Lower lobe of right lung (tissue), 2 donors: ENCODE data around the gene PARP1. TPM values are rescaled to one million over a fixed set of nuclear protein-coding genes. Genes with fewer than 3 reads are reported as not detected.
"Not testable (repeated sequence)": the region's sequence is repeated elsewhere in the genome, so short reads cannot be mapped to it uniquely, and the experiment has no call there.

ENCODE experiments used
- ATAC-seq, 2 donors: fragments of 200-7000 bp; cut with Tn5 transposase; one replicate each; pipeline ENCODE4 v1.9.1; 2020 to 2022; ENCODE audit warnings: mild to moderate bottlenecking in 2 of 2, moderate library complexity in 2 of 2
- DNase-seq: peaks from one replicate; pipeline ENCODE4 v3.0.0-alpha.2; 2020
- H3K27ac ChIP-seq: fragments of 200-600 bp; one replicate; pipeline ENCODE4 v1.8.0; 2022
- H3K27me3 ChIP-seq: fragments of 200-600 bp; one replicate; pipeline ENCODE4 v1.8.0; 2022; ENCODE audit warnings: low read depth
- H3K36me3 ChIP-seq: fragments of 200-600 bp; one replicate; pipeline ENCODE4 v1.8.0; 2022; ENCODE audit warnings: mild to moderate bottlenecking
- H3K4me1 ChIP-seq: fragments of 200-600 bp; one replicate; pipeline ENCODE4 v1.8.0; 2022
- H3K4me3 ChIP-seq: fragments of 200-600 bp; one replicate; pipeline ENCODE4 v1.8.0; 2022; ENCODE audit warnings: mild to moderate bottlenecking
- H3K9me3 ChIP-seq: fragments of 200-600 bp; one replicate; pipeline ENCODE4 v1.8.0; 2022
- CTCF ChIP-seq: fragments of 200-600 bp; IDR thresholded peaks from one replicate; pipeline ENCODE4 v1.8.0; 2022; ENCODE audit warnings: antibody characterized with exemption, mild to moderate bottlenecking
- intact Hi-C: fragments of 100-400 bp; cut with DNase I; formaldehyde crosslinking; loops from one replicate; pipeline ENCODE4 v1.11.0; 2022
- total RNA-seq: library from RNA; stranded (reverse); fragmentation: NEBNext Ultra II Directional; extraction: Animal tissue kit (Norgen Biotek cat#: 25700); gene quantifications from one replicate; pipeline ENCODE4 v1.2.1, GENCODE V29; 2021
- donor health status: DM: no; HTN: yes; CAD: no; lungs with severe emphysema.

PARP1 gene
- total RNA-seq, 1 donor from 2014 or later: 59.2 TPM

GRCh38 chr1:226436855-226437491 lies 29.1 kb upstream of the PARP1 start:
- intact Hi-C loops: no loop called here

GRCh38 chr1:226436472-226436854 lies 28.6 kb upstream of the PARP1 start:
- DNase-seq: no peak
- no peak overlapping the region for H3K4me3 ChIP-seq

More at GRCh38 chr1:226436855-226437491, 29.1 kb upstream of the PARP1 start:
- no peak for TF ChIP-seq CTCF
- Histone ChIP-seq H3K36me3 (no peaks in the 10 kb centered on the region), H3K4me3 (no peak overlapping the region), H3K4me1 (no peaks in the 10 kb centered on the region), H3K9me3 (no peaks in the 10 kb centered on the region), H3K27ac (no peak overlapping the region), H3K27me3 (no peaks in the 10 kb centered on the region)
- ATAC-seq (no peak), DNase-seq (no peak)

GRCh38 chr1:226433341-226433720 lies 25.4 kb upstream of the PARP1 start:
- Histone ChIP-seq H3K4me1 (no peaks in the 10 kb centered on the region), H3K4me3 (no peak overlapping the region), H3K27ac (no peak overlapping the region), H3K9me3 (no peaks in the 10 kb centered on the region), H3K36me3 (no peaks in the 10 kb centered on the region), H3K27me3 (no peaks in the 10 kb centered on the region)
- ATAC-seq: no peak
- no peak for DNase-seq
- intact Hi-C loops: no loop called here
- no peak for TF ChIP-seq CTCF

More at GRCh38 chr1:226436472-226436854, 28.6 kb upstream of the PARP1 start:
- ATAC-seq: no peak
- H3K9me3 ChIP-seq: no peaks in the 10 kb centered on the region
- no peaks in the 10 kb centered on the region for H3K4me1 ChIP-seq
- H3K27me3 ChIP-seq: no peaks in the 10 kb centered on the region
- H3K36me3 ChIP-seq: no peaks in the 10 kb centered on the region
- H3K27ac ChIP-seq: no peak overlapping the region
- TF ChIP-seq CTCF: no peak
- intact Hi-C loops: no loop called here

GRCh38 chr1:226432586-226433340 lies 24.9 kb upstream of the PARP1 start:
- intact Hi-C loops: no loop called here
- Histone ChIP-seq H3K9me3 (no peaks in the 10 kb centered on the region), H3K4me3 (no peak overlapping the region), H3K27ac (no peak overlapping the region), H3K36me3 (no peaks in the 10 kb centered on the region), H3K4me1 (no peaks in the 10 kb centered on the region), H3K27me3 (no peaks in the 10 kb centered on the region)
- no peak for ATAC-seq
- no peak for DNase-seq
- no peak for TF ChIP-seq CTCF

GRCh38 chr1:226431898-226432297 lies 24.0 kb upstream of the PARP1 start:
- not testable (repeated sequence) for ATAC-seq

More at GRCh38 chr1:226431898-226432297, 24.0 kb upstream of the PARP1 start:
- intact Hi-C loops, H3K27me3 ChIP-seq, H3K4me3 ChIP-seq, H3K9me3 ChIP-seq, H3K36me3 ChIP-seq, H3K4me1 ChIP-seq, DNase-seq, H3K27ac ChIP-seq: not testable (repeated sequence)
